ENCODE measurements around the gene LHX3.
"Not testable (repeated sequence)": the region's sequence is repeated elsewhere in the genome, so short reads cannot be mapped to it uniquely, and the experiment has no call there.

LHX3 gene

GRCh38 chr9:136151848-136152542, 52.9 kb downstream of the LHX3 start:
- DNase-seq: no peak

GRCh38 chr9:136151214-136151804, 53.6 kb downstream of the LHX3 start:
- DNase-seq: no peak

GRCh38 chr9:136150664-136151213, 54.2 kb downstream of the LHX3 start:
- DNase-seq: not testable (repeated sequence)

- DNase-seq: no peak
Observed at GRCh38 chr9:136149853-136150252, 55.1 kb downstream of the LHX3 start.

- DNase-seq: no peak
Observed at GRCh38 chr9:136149337-136149736, 55.6 kb downstream of the LHX3 start.

- DNase-seq: no peak
Observed at GRCh38 chr9:136148766-136149165, 56.2 kb downstream of the LHX3 start.

GRCh38 chr9:136147890-136148714, 56.8 kb downstream of the LHX3 start:
- DNase-seq: no peak

- no peak for DNase-seq
Observed at GRCh38 chr9:136147038-136147889, 57.7 kb downstream of the LHX3 start.

Data from stimulated activated CD4-positive, alpha-beta T cell treated with anti-CD3 and anti-CD28 coated beads, Interleukin-2, amount 100 ng/mL, for 24 hours (primary cell).